GM19468 (cell line): ENCODE measurements around the gene TP53BP2.

Experiments
- ATAC-seq: cut with Tn5 transposase; IDR thresholded peaks from one replicate; pipeline ENCODE4 v1.9.1; 2021; ENCODE audit warnings: mild to moderate bottlenecking, moderate library complexity, moderate number of reproducible peaks; ENCODE audit not compliant: unreplicated experiment; ENCODE audit errors: extremely low read depth

The TP53BP2 gene

GRCh38 chr1:223771469-223771813 is 74.3 kb downstream of the TP53BP2 start:
- no peak for ATAC-seq

- no peak for ATAC-seq
These were observed 75.0 kb downstream of the TP53BP2 start for GRCh38 chr1:223770621-223771315.

GRCh38 chr1:223765719-223766340 is 79.9 kb downstream of the TP53BP2 start:
- no peak for ATAC-seq

GRCh38 chr1:223765036-223765718 is 80.6 kb downstream of the TP53BP2 start:
- ATAC-seq: no peak

- ATAC-seq: no peak
These were observed 81.9 kb downstream of the TP53BP2 start for GRCh38 chr1:223763881-223764280.

- ATAC-seq: no peak
These were observed 82.5 kb downstream of the TP53BP2 start for GRCh38 chr1:223763251-223763650.

GRCh38 chr1:223761411-223761810 is 84.3 kb downstream of the TP53BP2 start:
- no peak for ATAC-seq

- no peak for ATAC-seq
These were observed 84.9 kb downstream of the TP53BP2 start for GRCh38 chr1:223760833-223761232.

GRCh38 chr1:223759273-223759672 is 86.5 kb downstream of the TP53BP2 start:
- ATAC-seq: no peak

GRCh38 chr1:223758734-223759133 is 87.0 kb downstream of the TP53BP2 start:
- no peak for ATAC-seq

- no peak for ATAC-seq
These were observed 88.7 kb downstream of the TP53BP2 start for GRCh38 chr1:223756806-223757700.

GRCh38 chr1:223755992-223756775 is 89.6 kb downstream of the TP53BP2 start:
- ATAC-seq: no peak

- no peak for ATAC-seq
These were observed 90.3 kb downstream of the TP53BP2 start for GRCh38 chr1:223755432-223755792.

- ATAC-seq: no peak
These were observed 90.9 kb downstream of the TP53BP2 start for GRCh38 chr1:223754681-223755431.

GRCh38 chr1:223752721-223753515 is 92.8 kb downstream of the TP53BP2 start:
- ATAC-seq: no peak

- ATAC-seq: no peak
These were observed 94.1 kb downstream of the TP53BP2 start for GRCh38 chr1:223751696-223752095.

GRCh38 chr1:223750730-223751570 is 94.8 kb downstream of the TP53BP2 start:
- no peak for ATAC-seq
